ENCODE data around the gene EGFL7. TPM values are rescaled to one million over a fixed set of nuclear protein-coding genes. Genes with fewer than 3 reads are reported as not detected.
A peak's percentile ranks its signal among the peaks of the same experiment; 100 is the strongest.

EGFL7 gene
- total RNA-seq, 1 experiment from 2014 or later = 56.2 TPM

DNA sequence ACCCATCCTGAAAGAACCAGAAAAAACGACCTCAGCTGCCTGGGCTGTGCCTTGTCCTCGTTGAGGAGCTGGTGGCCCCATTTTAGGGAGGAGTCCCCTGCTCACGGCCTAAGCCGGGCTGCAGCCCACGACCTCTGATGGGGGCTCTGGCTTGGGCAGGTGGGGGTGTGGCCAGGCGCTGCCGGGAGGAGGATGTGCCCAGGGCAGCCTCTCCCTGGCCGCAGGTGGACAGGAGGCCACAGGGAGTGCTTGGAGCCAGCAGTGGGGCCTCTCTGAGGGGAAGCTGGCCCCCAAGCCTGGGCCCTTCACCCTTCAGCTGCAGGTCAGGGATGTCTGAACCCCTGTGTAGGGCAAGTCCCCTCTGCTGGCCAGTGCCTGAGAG, 52.2 kb downstream of the EGFL7 start:
- no peak for DNase-seq (ENCODE audit: low read depth)

DNA sequence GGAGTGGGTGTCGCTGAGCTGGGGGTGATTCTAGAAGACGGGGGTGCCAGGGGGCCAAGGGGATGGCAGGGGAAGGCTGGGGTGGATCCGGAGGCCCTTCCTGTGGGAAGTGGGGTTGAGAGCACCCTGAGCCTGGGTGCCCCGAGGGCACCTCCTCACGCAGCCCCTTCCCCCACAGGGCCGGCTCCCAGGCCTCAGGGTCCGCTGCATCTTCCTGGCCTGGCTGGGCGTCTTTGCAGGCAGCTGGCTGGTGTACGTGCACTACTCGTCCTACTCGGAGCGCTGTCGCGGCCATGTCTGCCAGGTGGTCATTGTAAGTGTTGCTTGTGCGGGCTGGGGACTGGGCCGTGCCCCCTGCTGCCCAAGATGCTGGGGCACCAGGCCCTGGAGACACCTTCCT, 54.7 kb downstream of the EGFL7 start:
- DNase-seq (ENCODE audit: low read depth) = peak; percentile 11

DNA sequence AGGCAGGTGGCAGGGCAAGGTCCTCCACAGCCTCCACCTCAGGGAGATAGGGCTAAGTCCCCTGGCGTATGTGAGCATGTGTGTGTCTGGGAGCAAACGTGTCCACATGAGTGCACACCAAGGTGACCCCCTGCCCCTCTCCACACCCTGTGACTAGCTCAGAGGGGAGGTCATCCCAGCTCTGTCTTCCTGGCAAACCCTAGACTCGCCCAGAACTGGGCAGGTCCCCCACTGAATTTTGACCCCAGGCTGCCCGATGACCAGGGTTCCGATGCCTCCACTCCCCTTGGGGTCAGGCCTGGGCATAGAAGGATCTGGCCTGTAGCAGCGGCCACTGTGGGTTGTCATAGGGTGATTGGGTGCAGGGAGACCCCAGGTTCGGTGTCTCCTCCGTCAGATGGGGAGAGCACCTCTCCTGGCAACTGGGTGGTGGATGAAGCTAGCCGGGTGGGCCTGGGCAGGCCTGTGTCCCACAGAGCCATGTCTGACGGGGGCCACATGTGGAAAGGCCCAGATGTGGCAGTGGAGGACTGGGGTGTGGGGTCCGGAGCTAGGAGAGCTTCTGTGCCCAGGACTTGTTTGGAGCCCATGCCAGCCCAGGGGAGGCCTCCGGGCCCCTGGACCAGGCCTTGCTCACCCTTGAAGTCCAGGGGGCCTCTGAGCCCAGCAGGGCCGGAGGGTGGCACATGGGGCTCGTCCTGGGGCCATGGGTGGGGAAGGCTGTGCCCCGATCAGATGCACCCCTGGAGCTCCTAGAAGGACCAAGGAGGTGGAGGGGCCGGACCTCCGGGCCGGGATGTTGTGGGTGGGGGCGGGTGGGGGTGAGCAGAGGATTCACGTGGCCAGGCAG, 55.9 kb downstream of the EGFL7 start:
- no peak for DNase-seq (ENCODE audit: low read depth)

DNA sequence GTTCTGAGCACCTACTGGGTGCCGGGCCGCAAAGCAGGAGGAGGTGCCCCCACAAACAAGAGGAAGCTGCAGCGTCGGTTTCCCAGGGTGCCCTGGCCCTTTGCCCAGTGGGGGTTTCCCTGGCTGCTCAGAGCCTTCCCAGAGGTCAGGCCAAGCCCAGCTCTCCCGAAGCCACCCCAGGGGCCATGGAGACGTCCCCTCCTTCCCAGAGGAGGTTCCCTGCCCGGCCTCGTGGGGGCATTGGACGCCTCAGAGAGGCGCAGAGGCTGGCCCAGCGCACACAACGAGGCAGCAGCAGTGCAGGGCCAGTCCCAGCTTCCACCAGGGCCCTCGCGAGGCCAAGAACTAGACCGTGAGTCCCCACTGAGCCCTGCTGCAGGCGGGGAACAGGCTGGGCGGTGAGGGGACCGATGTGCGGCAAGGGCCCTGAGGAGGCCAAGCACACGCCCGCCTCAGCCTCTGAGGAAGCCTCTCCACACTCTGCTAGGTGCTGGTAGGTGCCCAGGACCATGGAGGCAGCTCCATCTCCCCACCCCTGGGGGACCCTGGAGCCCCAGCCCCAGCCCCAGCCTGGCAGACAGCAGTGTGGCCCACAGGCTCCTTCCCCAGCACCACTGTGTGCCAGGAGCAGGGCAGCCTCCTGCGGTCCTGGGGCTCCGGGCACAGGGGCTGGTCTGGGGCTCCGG, 56.6 kb downstream of the EGFL7 start:
- peak; percentile 58 for DNase-seq (ENCODE audit: low read depth)

DNA sequence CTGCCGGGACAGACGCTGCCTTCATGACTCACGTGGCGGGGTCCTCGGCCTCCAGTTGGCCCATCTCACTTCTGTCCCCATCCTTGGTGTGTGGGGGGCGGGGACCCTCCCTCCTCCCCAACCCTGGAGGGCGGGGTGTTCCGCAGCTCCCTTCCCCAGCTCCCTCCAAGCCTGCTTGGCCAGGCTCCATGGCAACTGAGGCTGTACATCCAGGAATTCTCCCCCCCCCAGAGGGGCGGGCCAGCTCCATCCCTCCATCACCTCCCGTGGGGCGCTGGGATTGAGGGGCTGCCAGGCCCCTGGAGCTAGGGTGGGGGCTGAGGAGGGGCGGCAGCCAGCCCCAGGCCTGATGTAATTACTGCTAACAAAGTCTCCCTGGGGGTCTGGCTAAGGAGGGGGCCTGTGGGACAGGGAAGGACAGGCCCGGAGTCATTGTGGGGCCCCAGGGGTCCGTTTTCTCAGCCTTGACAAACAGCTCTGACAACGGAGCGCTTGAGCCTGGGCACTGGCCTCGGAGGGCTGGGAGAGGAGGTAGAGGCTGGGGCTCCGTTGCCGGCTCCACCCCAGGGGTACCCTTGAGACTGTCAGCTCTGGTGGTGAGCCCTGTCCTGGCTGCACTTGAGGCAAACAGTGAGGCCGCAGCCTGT, 57.7 kb downstream of the EGFL7 start:
- DNase-seq (ENCODE audit: low read depth) = peak; percentile 45

DNA sequence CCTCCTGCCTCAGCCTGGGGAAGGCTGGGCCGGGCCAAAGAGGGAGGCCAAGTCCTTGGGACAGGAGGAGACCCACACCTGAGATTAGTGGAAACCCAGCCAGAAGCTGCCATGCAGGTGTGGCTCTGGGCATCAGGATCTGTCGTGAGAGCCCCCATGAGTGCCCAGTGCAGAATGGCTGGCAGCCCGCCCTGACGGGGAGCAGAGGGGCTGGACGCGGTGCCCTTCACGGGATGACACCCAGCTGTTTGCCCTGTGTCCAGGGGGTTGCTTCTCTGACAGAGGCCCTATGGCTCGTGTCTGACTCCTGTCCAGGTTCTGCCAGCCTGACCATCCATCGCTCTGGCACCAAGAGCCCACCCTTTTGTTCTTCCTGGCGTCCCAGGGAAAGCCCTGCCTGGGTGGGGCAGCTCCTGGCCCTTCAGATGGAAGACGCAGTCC, 58.2 kb downstream of the EGFL7 start:
- no peak for DNase-seq (ENCODE audit: low read depth)

- DNase-seq (ENCODE audit: low read depth) = peak; percentile 87
Measured at GRCh38 chr9:136721339-136722092, 58.8 kb downstream of the EGFL7 start.

Other genes with a start within 250 kb of the EGFL7 start
- 6.6 TPM in 2 replicates for gene INPP5E, start 223.1 kb upstream of the EGFL7 start, total RNA-seq (2014; rRNA removed; shearing (Covaris generic))
- gene SEC16A, start 179.9 kb upstream of the EGFL7 start, total RNA-seq (2014; rRNA removed; shearing (Covaris generic)) = 22.1 and 25.4 TPM in 2 replicates
- 4.4 and 8.7 TPM in 2 replicates for gene NOTCH1, start 116.9 kb upstream of the EGFL7 start, total RNA-seq (2014; rRNA removed; shearing (Covaris generic))
- 46.5 and 51.3 TPM in 2 replicates for gene AGPAT2, start 24.5 kb downstream of the EGFL7 start, total RNA-seq (2014; rRNA removed; shearing (Covaris generic))
- 6.6 and 6.8 TPM in 2 replicates for gene DIPK1B, start 49.7 kb downstream of the EGFL7 start, total RNA-seq (2014; rRNA removed; shearing (Covaris generic))
- gene LCN10, start 80.0 kb downstream of the EGFL7 start, total RNA-seq (2014; rRNA removed; shearing (Covaris generic)) = not detected in 2 replicates
- gene LCN6, start 85.6 kb downstream of the EGFL7 start, total RNA-seq (2014; rRNA removed; shearing (Covaris generic)) = not detected in 2 replicates
- not detected in 2 replicates for gene LCN8, start 95.3 kb downstream of the EGFL7 start, total RNA-seq (2014; rRNA removed; shearing (Covaris generic))
- not detected in 2 replicates for gene LCN15, start 101.6 kb downstream of the EGFL7 start, total RNA-seq (2014; rRNA removed; shearing (Covaris generic))
- 46.9 and 61.6 TPM in 2 replicates for gene TMEM141, start 128.4 kb downstream of the EGFL7 start, total RNA-seq (2014; rRNA removed; shearing (Covaris generic))
- gene CCDC183, start 133.4 kb downstream of the EGFL7 start, total RNA-seq (2014; rRNA removed; shearing (Covaris generic)) = 0.23 TPM in 1 of 2 replicates, not detected in the other
- gene RABL6, start 145.0 kb downstream of the EGFL7 start, total RNA-seq (2014; rRNA removed; shearing (Covaris generic)) = 64.7 and 69.4 TPM in 2 replicates
- gene AJM1, start 179.6 kb downstream of the EGFL7 start, total RNA-seq (2014; rRNA removed; shearing (Covaris generic)) = 0.18 and 0.74 TPM in 2 replicates
- gene PHPT1, start 186.5 kb downstream of the EGFL7 start, total RNA-seq (2014; rRNA removed; shearing (Covaris generic)) = 67.5 and 92.7 TPM in 2 replicates
- gene MAMDC4, start 189.4 kb downstream of the EGFL7 start, total RNA-seq (2014; rRNA removed; shearing (Covaris generic)) = 2.1 and 6.1 TPM in 2 replicates
- gene EDF1, start 203.4 kb downstream of the EGFL7 start, total RNA-seq (2014; rRNA removed; shearing (Covaris generic)) = 379 and 424 TPM in 2 replicates
- gene TRAF2, start 223.6 kb downstream of the EGFL7 start, total RNA-seq (2014; rRNA removed; shearing (Covaris generic)) = 25.4 and 34.6 TPM in 2 replicates